OCI-LY7 (cell line): ENCODE measurements around the gene CNBD2. TPM values are rescaled to one million over a fixed set of nuclear protein-coding genes. Genes with fewer than 3 reads are reported as not detected.

Source experiments
- BruUV-seq: library from RNA; stranded (reverse); fragments of 400-500 nt; replicated peaks from 2 replicates; lab custom pipeline; 2021; lab: Mats Ljungman, UMichigan
- CTCF ChIA-PET: fragments of 300-600 bp; sonication (Branson Sonifier 250); formaldehyde crosslinking; loops from one replicate; lab custom pipeline; 2022; ENCODE audit warnings: antibody characterized with exemption; ENCODE audit not compliant: unreplicated experiment; lab: Charles Lee
- POLR2A ChIA-PET: fragments of 300-600 bp; sonication (Branson Sonifier 250); formaldehyde crosslinking; loops from one replicate; lab custom pipeline; 2022; ENCODE audit warnings: antibody characterized with exemption; lab: Charles Lee
- DNase-seq: peaks from one replicate; pipeline ENCODE4 v3.0.0-alpha.2; 2015; ENCODE audit warnings: low spot score
- H2AFZ ChIP-seq: fragments of 200-600 bp; sonication (generic), shearing (Covaris generic); 2 replicates; pipeline ENCODE4 v1.6.1; 2014; ENCODE audit warnings: mild to moderate bottlenecking, antibody characterized with exemption, low read length, moderate library complexity
- H3K27ac ChIP-seq: fragments of 200-600 bp; sonication (generic); 2 replicates; pipeline ENCODE4 v1.5.1; 2014; ENCODE audit warnings: mixed run types, low read depth, mild to moderate bottlenecking, moderate library complexity, low read length, inconsistent platforms; ENCODE audit not compliant: poor library complexity, severe bottlenecking
- H3K36me3 ChIP-seq: fragments of 200-600 bp; sonication (generic); 2 replicates; pipeline ENCODE4 v1.6.1; 2014; ENCODE audit warnings: mild to moderate bottlenecking, antibody characterized with exemption, low read length, moderate library complexity, mixed read lengths; ENCODE audit not compliant: insufficient read depth
- H3K4me1 ChIP-seq: fragments of 200-600 bp; sonication (generic); 2 replicates; pipeline ENCODE4 v1.5.1; 2014; ENCODE audit warnings: mild to moderate bottlenecking, low read length; ENCODE audit not compliant: insufficient read depth, poor library complexity, severe bottlenecking
- H3K4me2 ChIP-seq: fragments of 200-600 bp; sonication (generic); 2 replicates; pipeline ENCODE4 v1.6.1; 2014; ENCODE audit warnings: mild to moderate bottlenecking, low read length
- H3K4me3 ChIP-seq: fragments of 200-600 bp; sonication (generic); 2 replicates; pipeline ENCODE4 v1.5.1; 2014; ENCODE audit warnings: mild to moderate bottlenecking, low read depth, low read length; ENCODE audit not compliant: poor library complexity, severe bottlenecking
- H3K79me2 ChIP-seq: fragments of 200-600 bp; sonication (generic); 2 replicates; pipeline ENCODE4 v1.6.1; 2016; ENCODE audit warnings: low read depth, mild to moderate bottlenecking, low read length, moderate library complexity, mixed read lengths; ENCODE audit not compliant: insufficient read depth
- H3K9me2 ChIP-seq: fragments of 200-600 bp; sonication (generic); 2 replicates; pipeline ENCODE4 v1.6.1; 2016; ENCODE audit warnings: mild to moderate bottlenecking, low read length, mixed read lengths; ENCODE audit not compliant: insufficient read depth
- H3K9me3 ChIP-seq: fragments of 200-600 bp; sonication (generic); 2 replicates; pipeline ENCODE4 v1.6.1; 2014; ENCODE audit warnings: mild to moderate bottlenecking, mixed run types, low read length, mixed read lengths
- H4K20me1 ChIP-seq: fragments of 200-600 bp; sonication (generic); 2 replicates; pipeline ENCODE4 v1.6.1; 2014; ENCODE audit warnings: mild to moderate bottlenecking, antibody characterized with exemption, low read length, moderate library complexity, mixed read lengths; ENCODE audit not compliant: insufficient read depth
- EZH2phosphoT487 ChIP-seq: fragments of 200-600 bp; sonication (generic); IDR thresholded peaks from 2 replicates; pipeline ENCODE4 v1.6.1; 2018; ENCODE audit warnings: low read depth, borderline replicate concordance, mild to moderate bottlenecking, mixed run types, antibody characterized with exemption, low read length, moderate library complexity, mixed read lengths
- intact Hi-C: fragments of 100-400 bp; cut with micrococcal nuclease; formaldehyde crosslinking; loops from one replicate; pipeline ENCODE4 v1.10.0; 2022; ENCODE audit not compliant: unreplicated experiment
- total RNA-seq, 2 experiments: library from RNA; depleted of rRNA in 1 of 2; stranded (reverse); fragments of >200 nt in 1 of 2; shearing (Covaris generic) in 1 of 2; gene quantifications; 2 replicates each; pipeline ENCODE4 v1.2.3, GENCODE V29; 2014 to 2022
- TF ChIP-seq, protein P1 (sequence below): fragments of 200-600 bp; sonication (generic); conservative IDR thresholded peaks from 2 replicates; pipeline ENCODE4 v1.5.1; 2014; ENCODE audit warnings: mild to moderate bottlenecking, antibody characterized with exemption, low read length, moderate library complexity, mixed read lengths

CNBD2 gene
- total RNA-seq, 2 experiments from 2014 or later = 10.4 to 10.5 TPM

DNA sequence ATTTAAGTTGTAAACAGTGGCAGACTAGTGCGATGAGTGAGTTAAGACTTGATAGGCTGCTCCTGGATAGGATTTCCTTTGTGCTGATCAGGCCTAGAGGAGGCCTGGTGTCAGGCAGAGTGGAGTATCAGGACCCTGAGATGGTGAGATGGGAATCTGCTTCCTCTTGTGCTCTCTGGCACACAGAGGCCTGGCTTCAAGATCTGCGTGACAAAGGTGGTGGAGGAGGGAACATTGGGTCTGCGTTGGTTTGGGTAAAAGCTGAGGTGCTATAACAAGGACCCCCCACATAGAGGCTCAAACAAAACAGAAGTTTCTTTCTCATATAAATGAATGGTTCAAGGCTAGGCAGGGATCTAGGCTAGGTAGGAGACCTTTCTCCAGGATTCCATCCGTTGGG is 34.3 kb upstream of the CNBD2 start:
- no peak overlapping the region for H3K27ac ChIP-seq
- CTCF ChIA-PET = no interaction called here
- POLR2A ChIA-PET = interaction anchor here (0.7 kb wide), 1 partner anchor 21 kb away, joined by 3 read pairs; no protein-coding TSS in a partner anchor
- no peak for DNase-seq
- peaks cover 53% of the 10 kb centered on the region for H3K36me3 ChIP-seq
- no peaks in the 10 kb centered on the region for H3K79me2 ChIP-seq
- H2AFZ ChIP-seq = no peak overlapping the region
- BruUV-seq = no TSS peak
- intact Hi-C loops = no loop called here
- no peaks in the 10 kb centered on the region for H4K20me1 ChIP-seq
- H3K9me2 ChIP-seq = no peaks in the 10 kb centered on the region
- no peaks in the 10 kb centered on the region for H3K4me1 ChIP-seq
- H3K4me2 ChIP-seq = no peak overlapping the region
- H3K4me3 ChIP-seq = no peak overlapping the region
- H3K9me3 ChIP-seq = no peaks in the 10 kb centered on the region
- TF ChIP-seq EZH2phosphoT487 = no peak
- TF ChIP-seq, protein P1, sequence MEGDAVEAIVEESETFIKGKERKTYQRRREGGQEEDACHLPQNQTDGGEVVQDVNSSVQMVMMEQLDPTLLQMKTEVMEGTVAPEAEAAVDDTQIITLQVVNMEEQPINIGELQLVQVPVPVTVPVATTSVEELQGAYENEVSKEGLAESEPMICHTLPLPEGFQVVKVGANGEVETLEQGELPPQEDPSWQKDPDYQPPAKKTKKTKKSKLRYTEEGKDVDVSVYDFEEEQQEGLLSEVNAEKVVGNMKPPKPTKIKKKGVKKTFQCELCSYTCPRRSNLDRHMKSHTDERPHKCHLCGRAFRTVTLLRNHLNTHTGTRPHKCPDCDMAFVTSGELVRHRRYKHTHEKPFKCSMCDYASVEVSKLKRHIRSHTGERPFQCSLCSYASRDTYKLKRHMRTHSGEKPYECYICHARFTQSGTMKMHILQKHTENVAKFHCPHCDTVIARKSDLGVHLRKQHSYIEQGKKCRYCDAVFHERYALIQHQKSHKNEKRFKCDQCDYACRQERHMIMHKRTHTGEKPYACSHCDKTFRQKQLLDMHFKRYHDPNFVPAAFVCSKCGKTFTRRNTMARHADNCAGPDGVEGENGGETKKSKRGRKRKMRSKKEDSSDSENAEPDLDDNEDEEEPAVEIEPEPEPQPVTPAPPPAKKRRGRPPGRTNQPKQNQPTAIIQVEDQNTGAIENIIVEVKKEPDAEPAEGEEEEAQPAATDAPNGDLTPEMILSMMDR = no peak

DNA sequence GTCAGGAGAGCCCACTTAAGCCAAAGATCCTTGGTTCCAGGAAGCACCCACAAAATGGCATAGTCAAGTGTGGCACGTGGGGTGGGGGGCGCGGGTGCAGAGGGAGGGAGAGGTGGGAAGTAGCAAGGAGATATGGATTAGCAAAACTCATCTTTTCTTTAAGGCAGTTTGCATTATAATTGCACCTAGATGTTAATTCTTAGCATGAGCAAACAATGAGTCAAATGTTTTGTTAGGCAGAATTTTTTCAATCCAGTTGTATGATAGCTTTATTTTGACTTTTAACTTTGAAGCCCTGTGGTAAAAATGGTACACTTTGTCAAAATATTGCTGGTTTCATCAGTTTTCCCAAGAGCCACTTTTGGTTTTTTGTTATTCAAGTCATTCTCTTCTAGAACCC is 29.1 kb upstream of the CNBD2 start:
- Histone ChIP-seq H3K9me3 (no peaks in the 10 kb centered on the region), H4K20me1 (no peaks in the 10 kb centered on the region), H3K4me2 (no peak overlapping the region), H3K4me1 (no peaks in the 10 kb centered on the region), H3K4me3 (no peak overlapping the region), H3K36me3 (peaks cover 62% of the 10 kb centered on the region), H3K27ac (no peak overlapping the region), H3K9me2 (no peaks in the 10 kb centered on the region), H3K79me2 (no peaks in the 10 kb centered on the region), H2AFZ (no peak overlapping the region)
- intact Hi-C loops = no loop called here
- ChIA-PET POLR2A (no interaction called here), CTCF (no interaction called here)
- TF ChIP-seq EZH2phosphoT487 = no peak
- TF ChIP-seq, protein P1 = no peak
- no peak for DNase-seq
- BruUV-seq = no TSS peak

DNA sequence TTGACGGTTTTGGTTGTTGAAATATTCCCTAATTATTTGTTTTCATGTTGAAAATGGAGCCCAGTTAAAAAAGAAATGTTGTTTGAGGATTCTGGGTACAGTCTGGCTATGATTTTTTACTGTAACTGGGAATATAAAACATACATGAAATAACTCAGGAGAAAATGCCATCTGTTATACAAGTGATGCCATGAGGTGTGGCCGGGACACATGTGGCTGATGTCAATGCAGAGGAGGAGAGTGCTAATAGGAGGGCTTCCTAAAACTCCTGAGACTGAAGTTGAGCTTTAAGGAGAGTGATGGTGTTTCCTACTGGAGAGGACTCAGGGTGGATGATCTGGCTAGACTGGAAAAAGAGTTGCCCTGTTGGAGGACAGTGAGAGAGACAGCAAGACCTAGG is 26.8 kb upstream of the CNBD2 start:
- intact Hi-C loops = no loop called here
- Histone ChIP-seq H3K9me2 (no peaks in the 10 kb centered on the region), H3K36me3 (peaks cover 62% of the 10 kb centered on the region), H2AFZ (no peak overlapping the region), H3K4me1 (no peaks in the 10 kb centered on the region), H3K4me3 (no peak overlapping the region), H3K27ac (no peak overlapping the region), H4K20me1 (no peaks in the 10 kb centered on the region), H3K79me2 (no peaks in the 10 kb centered on the region), H3K9me3 (no peaks in the 10 kb centered on the region), H3K4me2 (no peak overlapping the region)
- BruUV-seq = no TSS peak
- TF ChIP-seq, protein P1 = no peak
- no peak for TF ChIP-seq EZH2phosphoT487
- ChIA-PET CTCF (no interaction called here), POLR2A (no interaction called here)
- no peak for DNase-seq
